ENCODE data around the gene SDF4.

Gene SDF4

GRCh38 chr1:1171546-1172340 lies 60.1 kb downstream of the SDF4 start:
- no peaks in the 10 kb centered on the region for H3K9me2 ChIP-seq (replicated peaks; ENCODE audit: insufficient read depth, low read length)
- no peak overlapping the region for H3K9ac ChIP-seq (ENCODE audit: low read length)
- no peaks in the 10 kb centered on the region for H3K36me3 ChIP-seq (ENCODE audit: low read length)
- H3F3A ChIP-seq (ENCODE audit: insufficient read depth): peaks cover 2% of the 10 kb centered on the region; the same call in 1 of the 2 replicates
- H3K9me3 ChIP-seq (ENCODE audit: insufficient read depth, low read length): 0 out of 2 replicates have a peak, but pooled peaks cover 3% of the 10 kb centered on the region
- H2AFZ ChIP-seq (ENCODE audit: low read depth, low read length, severe bottlenecking): no peak overlapping the region
- TF ChIP-seq CTCF (IDR thresholded peaks at IDR 0.05; ENCODE audit: insufficient read depth, low read length, poor library complexity, severe bottlenecking): no peak
- no peak for TF ChIP-seq EZH2phosphoT487 (conservative IDR thresholded peaks at IDR 0.05; ENCODE audit: low read length)
- H3K4me2 ChIP-seq (ENCODE audit: low read depth, low read length, poor library complexity, severe bottlenecking): no peak overlapping the region
- no peak overlapping the region for H3K27ac ChIP-seq (ENCODE audit: low read depth, low read length)
- H3K4me3 ChIP-seq (ENCODE audit: insufficient read depth, low read length, poor library complexity, severe bottlenecking): no peak overlapping the region
- no peaks in the 10 kb centered on the region for H4K20me1 ChIP-seq (ENCODE audit: low read depth, low read length)
- H3K27me3 ChIP-seq (ENCODE audit: low read length): no peaks in the 10 kb centered on the region
- H3K79me2 ChIP-seq (ENCODE audit: insufficient read depth, low read length): no peaks in the 10 kb centered on the region

- Histone ChIP-seq H3K9me3 (ENCODE audit: insufficient read depth, low read length) (no peaks in the 10 kb centered on the region), H4K20me1 (ENCODE audit: low read depth, low read length) (no peaks in the 10 kb centered on the region), H3K36me3 (ENCODE audit: low read length) (no peaks in the 10 kb centered on the region), H3K4me3 (ENCODE audit: insufficient read depth, low read length, poor library complexity, severe bottlenecking) (no peak overlapping the region), H3K9ac (ENCODE audit: low read length) (no peak overlapping the region), H3K27ac (ENCODE audit: low read depth, low read length) (no peak overlapping the region), H3K4me2 (ENCODE audit: low read depth, low read length, poor library complexity, severe bottlenecking) (no peak overlapping the region), H2AFZ (ENCODE audit: low read depth, low read length, severe bottlenecking) (no peak overlapping the region), H3F3A (ENCODE audit: insufficient read depth) (no peaks in the 10 kb centered on the region), H3K79me2 (ENCODE audit: insufficient read depth, low read length) (no peaks in the 10 kb centered on the region), H3K9me2 (replicated peaks; ENCODE audit: insufficient read depth, low read length) (no peaks in the 10 kb centered on the region), H3K27me3 (ENCODE audit: low read length) (no peaks in the 10 kb centered on the region)
- no peak for TF ChIP-seq CTCF (IDR thresholded peaks at IDR 0.05; ENCODE audit: insufficient read depth, low read length, poor library complexity, severe bottlenecking)
- no peak for TF ChIP-seq EZH2phosphoT487 (conservative IDR thresholded peaks at IDR 0.05; ENCODE audit: low read length)
Observed at GRCh38 chr1:1171161-1171545, 60.6 kb downstream of the SDF4 start.

- no peak overlapping the region for H3K9ac ChIP-seq (ENCODE audit: low read length)
- H3K9me2 ChIP-seq (replicated peaks; ENCODE audit: insufficient read depth, low read length): no peaks in the 10 kb centered on the region
- H2AFZ ChIP-seq (ENCODE audit: low read depth, low read length, severe bottlenecking): no peak overlapping the region
- H3F3A ChIP-seq (ENCODE audit: insufficient read depth): no peaks in the 10 kb centered on the region
- no peaks in the 10 kb centered on the region for H3K27me3 ChIP-seq (ENCODE audit: low read length)
- no peak for TF ChIP-seq CTCF (IDR thresholded peaks at IDR 0.05; ENCODE audit: insufficient read depth, low read length, poor library complexity, severe bottlenecking)
- TF ChIP-seq EZH2phosphoT487 (conservative IDR thresholded peaks at IDR 0.05; ENCODE audit: low read length): no peak
- H3K4me2 ChIP-seq (ENCODE audit: low read depth, low read length, poor library complexity, severe bottlenecking): no peak overlapping the region
- H4K20me1 ChIP-seq (ENCODE audit: low read depth, low read length): no peaks in the 10 kb centered on the region
- H3K79me2 ChIP-seq (ENCODE audit: insufficient read depth, low read length): no peaks in the 10 kb centered on the region
- no peaks in the 10 kb centered on the region for H3K36me3 ChIP-seq (ENCODE audit: low read length)
- H3K27ac ChIP-seq (ENCODE audit: low read depth, low read length): no peak overlapping the region
- H3K4me3 ChIP-seq (ENCODE audit: insufficient read depth, low read length, poor library complexity, severe bottlenecking): no peak overlapping the region
- no peaks in the 10 kb centered on the region for H3K9me3 ChIP-seq (ENCODE audit: insufficient read depth, low read length)
Observed at GRCh38 chr1:1170215-1171091, 61.3 kb downstream of the SDF4 start.

All from SU-DHL-6 (cell line).